ENCODE data around the gene ASCC3. TPM values are rescaled to one million over a fixed set of nuclear protein-coding genes. Genes with fewer than 3 reads are reported as not detected.

Gene ASCC3
- total and polyA plus RNA-seq, 2 donors (not counting 1 experiment from before 2014, with no cell fraction given) = 9.0 to 42.3 TPM

- Mint-ChIP-seq H3K4me1 (peaks cover 9% of the 10 kb centered on the region), H3K9me3 (ENCODE audit: insufficient read depth) (no peaks in the 10 kb centered on the region), H3K27ac (no peak overlapping the region), H3K27me3 (no peaks in the 10 kb centered on the region), H3K4me3 (no peak overlapping the region)
- Histone ChIP-seq H3K36me3 (replicated peaks in 1 of 2; ENCODE audit: control extremely low read depth in 1 of 2, control insufficient read depth in 1 of 2, extremely low read depth in 1 of 2, insufficient read depth in 2 of 2, low read length in 1 of 2) (peaks cover 0 to 7% of the 10 kb centered on the region in 2 experiments), H3K4me2 (replicated peaks; ENCODE audit: low read depth, low read length, poor library complexity, severe bottlenecking) (no peak overlapping the region), H3K4me3 (ENCODE audit: control extremely low read depth in 1 of 5, extremely low read depth in 1 of 5, insufficient read depth in 1 of 5, low read depth in 2 of 5, low read length in 4 of 5) (no peak overlapping the region), H3K9ac (ENCODE audit: low read length) (no peak overlapping the region), H3K4me1 (ENCODE audit: control insufficient read depth in 2 of 2, insufficient read depth in 2 of 2, low read length in 2 of 2) (no peaks in the 10 kb centered on the region), H3K9me3 (ENCODE audit: control extremely low read depth in 1 of 3, control insufficient read depth in 2 of 3, insufficient read depth in 1 of 3, low read length in 2 of 3) (no peaks in the 10 kb centered on the region), H3K79me2 (ENCODE audit: control insufficient read depth, insufficient read depth, low read length) (no peaks in the 10 kb centered on the region), H4K20me1 (ENCODE audit: control insufficient read depth, insufficient read depth, low read length, poor library complexity, severe bottlenecking) (no peaks in the 10 kb centered on the region), H2AFZ (ENCODE audit: insufficient read depth, low read depth, low read length, poor library complexity, severe bottlenecking) (no peak overlapping the region), H3K27ac (ENCODE audit: low read length in 2 of 2) (no peak overlapping the region), H3K27me3 (replicated peaks in 1 of 4; ENCODE audit: control extremely low read depth in 1 of 4, control insufficient read depth in 3 of 4, insufficient read depth in 4 of 4, low read length in 3 of 4) (no peaks in the 10 kb centered on the region)
- no peak for DNase-seq
- TF ChIP-seq EZH2 (IDR thresholded peaks at IDR 0.05; ENCODE audit: borderline replicate concordance, insufficient read depth, low read depth, low read length, poor library complexity, severe bottlenecking) = no peak
- TF ChIP-seq CTCF (IDR thresholded peaks at IDR 0.05) = no peak
- no peak for ATAC-seq (ENCODE audit: low read depth)
- ChIA-PET POLR2A (no interaction called here), CTCF (no interaction called here)
- intact Hi-C loops (cut with micrococcal nuclease) = no loop called here
- no CpG with 5 or more reads among the region's 1 CpG for WGBS (ENCODE audit: insufficient coverage)
Measured at GRCh38 chr6:100726666-100727065, 154.5 kb downstream of the ASCC3 start.

- H3K9ac ChIP-seq (ENCODE audit: low read length) = no peak overlapping the region
- POLR2A ChIA-PET = no interaction called here
- no peak for TF ChIP-seq EZH2 (IDR thresholded peaks at IDR 0.05; ENCODE audit: borderline replicate concordance, insufficient read depth, low read depth, low read length, poor library complexity, severe bottlenecking)
- 100% methylated on average over 1 of the region's 5 CpGs for WGBS (ENCODE audit: insufficient coverage)
- H3K27me3 ChIP-seq (replicated peaks in 1 of 4; ENCODE audit: control extremely low read depth in 1 of 4, control insufficient read depth in 3 of 4, insufficient read depth in 4 of 4, low read length in 3 of 4) = no peaks in the 10 kb centered on the region
- peaks cover 0 to 7% of the 10 kb centered on the region in 2 experiments for H3K36me3 ChIP-seq (replicated peaks in 1 of 2; ENCODE audit: control extremely low read depth in 1 of 2, control insufficient read depth in 1 of 2, extremely low read depth in 1 of 2, insufficient read depth in 2 of 2, low read length in 1 of 2)
- H3K4me2 ChIP-seq (replicated peaks; ENCODE audit: low read depth, low read length, poor library complexity, severe bottlenecking) = no peak overlapping the region
- H4K20me1 ChIP-seq (ENCODE audit: control insufficient read depth, insufficient read depth, low read length, poor library complexity, severe bottlenecking) = no peaks in the 10 kb centered on the region
- no peaks in the 10 kb centered on the region for H3K27me3 Mint-ChIP-seq
- H3K4me3 Mint-ChIP-seq = no peak overlapping the region
- H3K9me3 ChIP-seq (ENCODE audit: control extremely low read depth in 1 of 3, control insufficient read depth in 2 of 3, insufficient read depth in 1 of 3, low read length in 2 of 3) = no peaks in the 10 kb centered on the region
- ATAC-seq (ENCODE audit: low read depth) (no peak), DNase-seq (no peak)
- H3K9me3 Mint-ChIP-seq (ENCODE audit: insufficient read depth) = no peaks in the 10 kb centered on the region
- no peaks in the 10 kb centered on the region for H3K4me1 ChIP-seq (ENCODE audit: control insufficient read depth in 2 of 2, insufficient read depth in 2 of 2, low read length in 2 of 2)
- intact Hi-C loops (cut with micrococcal nuclease) = no loop called here
- no peak overlapping the region for H2AFZ ChIP-seq (ENCODE audit: insufficient read depth, low read depth, low read length, poor library complexity, severe bottlenecking)
- H3K27ac Mint-ChIP-seq = no peak overlapping the region
- H3K4me1 Mint-ChIP-seq = peaks cover 6% of the 10 kb centered on the region
- CTCF ChIA-PET = interaction anchor here (0.6 kb wide), 1 partner anchor 127 kb away, joined by 4 read pairs; no protein-coding TSS in a partner anchor
- no peaks in the 10 kb centered on the region for H3K79me2 ChIP-seq (ENCODE audit: control insufficient read depth, insufficient read depth, low read length)
- no peak overlapping the region for H3K27ac ChIP-seq (ENCODE audit: low read length in 2 of 2)
- no peak overlapping the region for H3K4me3 ChIP-seq (ENCODE audit: control extremely low read depth in 1 of 5, extremely low read depth in 1 of 5, insufficient read depth in 1 of 5, low read depth in 2 of 5, low read length in 4 of 5)
Measured at GRCh38 chr6:100724696-100725095, 156.4 kb downstream of the ASCC3 start.
